HG02678 (cell line): Measurements from ENCODE around the gene MYLK.
A peak's percentile ranks its signal among the peaks of the same experiment; 100 is the strongest.
"Not testable (repeated sequence)": the region's sequence is repeated elsewhere in the genome, so short reads cannot be mapped to it uniquely, and the experiment has no call there.

Experiments used
- ATAC-seq: cut with Tn5 transposase; IDR thresholded peaks from one replicate; pipeline ENCODE4 v1.9.1; 2021; ENCODE audit warnings: mild to moderate bottlenecking, moderate library complexity; ENCODE audit not compliant: unreplicated experiment

The MYLK gene

GRCh38 chr3:123884203-123884831 is at the start of gene MYLK:
Gene MYLK (minus strand): TSS chr3:123884332. CDS start chr3:123793841, 90,491 bp downstream.
- ATAC-seq = peak; percentile 69

- ATAC-seq = no peak
These were observed 46.3 kb upstream of the MYLK start for GRCh38 chr3:123930445-123930844.

- no peak for ATAC-seq
These were observed 45.2 kb upstream of the MYLK start for GRCh38 chr3:123929325-123929724.

GRCh38 chr3:123926396-123926795 is 42.3 kb upstream of the MYLK start:
- ATAC-seq = no peak

GRCh38 chr3:123920868-123921267 is 36.7 kb upstream of the MYLK start:
- ATAC-seq = no peak

- no peak for ATAC-seq
These were observed 36.3 kb upstream of the MYLK start for GRCh38 chr3:123920383-123920782.

- no peak for ATAC-seq
These were observed 35.2 kb upstream of the MYLK start for GRCh38 chr3:123919353-123919752.

- ATAC-seq = no peak
These were observed 30.7 kb upstream of the MYLK start for GRCh38 chr3:123914829-123915228.

- ATAC-seq = peak; percentile 86
These were observed 25.7 kb upstream of the MYLK start for GRCh38 chr3:123909785-123910184.

GRCh38 chr3:123907720-123908119 is 23.6 kb upstream of the MYLK start:
- no peak for ATAC-seq

GRCh38 chr3:123899300-123899865 is 15.3 kb upstream of the MYLK start:
- ATAC-seq = no peak

- ATAC-seq = no peak
These were observed 8.9 kb upstream of the MYLK start for GRCh38 chr3:123893012-123893411.

GRCh38 chr3:123892195-123892594 is 8.1 kb upstream of the MYLK start:
- ATAC-seq = no peak

GRCh38 chr3:123890991-123891390 is 6.9 kb upstream of the MYLK start:
- ATAC-seq = not testable (repeated sequence)

- not testable (repeated sequence) for ATAC-seq
These were observed 6.0 kb upstream of the MYLK start for GRCh38 chr3:123890162-123890561.

- ATAC-seq = no peak
These were observed 861 bp upstream of the MYLK start for GRCh38 chr3:123884993-123885392.

- no peak for ATAC-seq
These were observed 380 bp downstream of the MYLK start for GRCh38 chr3:123883701-123884202.

- ATAC-seq = no peak
These were observed 1.0 kb downstream of the MYLK start for GRCh38 chr3:123883111-123883510.

GRCh38 chr3:123881771-123882170 is 2.4 kb downstream of the MYLK start:
- ATAC-seq = no peak

GRCh38 chr3:123880998-123881561 is 3.1 kb downstream of the MYLK start:
- ATAC-seq = no peak

GRCh38 chr3:123878807-123879206 is 5.3 kb downstream of the MYLK start:
- ATAC-seq = no peak

- no peak for ATAC-seq
These were observed 6.2 kb downstream of the MYLK start for GRCh38 chr3:123877965-123878364.
